ENCODE results near the gene PCNX3. TPM values are rescaled to one million over a fixed set of nuclear protein-coding genes. Genes with fewer than 3 reads are reported as not detected.

PCNX3 gene
- total RNA-seq, 4 donors from 2014 or later: 38.5 to 59.3 (median 43.6) TPM

- H3K4me1 ChIP-seq: peaks cover 15% of the 10 kb centered on the region
- 96% methylated on average over 6 of the region's 6 CpGs for WGBS
- TF ChIP-seq POLR2AphosphoS5 (IDR thresholded peaks at IDR 0.05) (no peak), CTCF (IDR thresholded peaks at IDR 0.05) (no peak), POLR2A (IDR thresholded peaks at IDR 0.05) (no peak), EP300 (IDR thresholded peaks at IDR 0.05) (no peak)
These were observed 15.7 kb upstream of the PCNX3 start for GRCh38 chr11:65599955-65600246.

GRCh38 chr11:65604258-65604657 lies 11.3 kb upstream of the PCNX3 start:
- 100% methylated on average over 1 of the region's 1 CpG for WGBS
- Histone ChIP-seq H3K27ac (no peak overlapping the region), H3K9me3 (no peaks in the 10 kb centered on the region), H3K4me1 (peaks cover 19% of the 10 kb centered on the region), H3K27me3 (no peaks in the 10 kb centered on the region), H3K4me3 (no peak overlapping the region), H3K36me3 (peaks cover 64% of the 10 kb centered on the region)
- TF ChIP-seq EP300 (IDR thresholded peaks at IDR 0.05) (no peak), POLR2AphosphoS5 (IDR thresholded peaks at IDR 0.05) (no peak), POLR2A (IDR thresholded peaks at IDR 0.05) (no peak), CTCF (IDR thresholded peaks at IDR 0.05) (no peak)
- DNase-seq (ENCODE audit: low spot score in 2 of 2): no peak

More at GRCh38 chr11:65599955-65600246, 15.7 kb upstream of the PCNX3 start:
- H3K27me3 ChIP-seq: no peaks in the 10 kb centered on the region
- H3K36me3 ChIP-seq: peaks cover 70% of the 10 kb centered on the region
- no peak overlapping the region for H3K27ac ChIP-seq
- H3K4me3 ChIP-seq: no peak overlapping the region
- H3K9me3 ChIP-seq: no peaks in the 10 kb centered on the region
- no peak for DNase-seq (ENCODE audit: low spot score in 2 of 2)

- no peaks in the 10 kb centered on the region for H3K27me3 ChIP-seq
- H3K27ac ChIP-seq: peak overlapping the region; percentile 50
- peaks cover 53% of the 10 kb centered on the region for H3K36me3 ChIP-seq
- peaks cover 47% of the 10 kb centered on the region for H3K4me1 ChIP-seq
- peak overlapping the region; percentile 42 for H3K4me3 ChIP-seq
- H3K9me3 ChIP-seq: no peaks in the 10 kb centered on the region
- 32% methylated on average over 24 of the region's 67 CpGs for WGBS
- TF ChIP-seq POLR2AphosphoS5 (IDR thresholded peaks at IDR 0.05) (peak in 2 of 3 donors; percentile 23 to 56), CTCF (IDR thresholded peaks at IDR 0.05) (no peak), EP300 (IDR thresholded peaks at IDR 0.05) (no peak)
- peak; percentile 95 to 97 for DNase-seq (ENCODE audit: low spot score in 2 of 2)
These were observed 8.5 kb upstream of the PCNX3 start for GRCh38 chr11:65606876-65607613.

GRCh38 chr11:65607614-65608426 lies 7.8 kb upstream of the PCNX3 start:
- H3K4me3 ChIP-seq: peak overlapping the region; percentile 42
- peaks cover 49% of the 10 kb centered on the region for H3K36me3 ChIP-seq
- WGBS: 80% methylated on average over 29 of the region's 37 CpGs
- TF ChIP-seq CTCF (IDR thresholded peaks at IDR 0.05) (no peak), POLR2AphosphoS5 (IDR thresholded peaks at IDR 0.05) (no peak), EP300 (IDR thresholded peaks at IDR 0.05) (no peak), POLR2A (IDR thresholded peaks at IDR 0.05) (no peak)
- no peaks in the 10 kb centered on the region for H3K27me3 ChIP-seq
- no peaks in the 10 kb centered on the region for H3K9me3 ChIP-seq
- H3K4me1 ChIP-seq: peaks cover 55% of the 10 kb centered on the region
- no peak for DNase-seq (ENCODE audit: low spot score in 2 of 2)
- peak overlapping the region; percentile 42 for H3K27ac ChIP-seq

- Histone ChIP-seq H3K4me1 (peaks cover 66% of the 10 kb centered on the region), H3K36me3 (peaks cover 34% of the 10 kb centered on the region), H3K4me3 (no peak overlapping the region), H3K27me3 (no peaks in the 10 kb centered on the region), H3K9me3 (no peaks in the 10 kb centered on the region), H3K27ac (no peak overlapping the region)
- no peak for TF ChIP-seq EP300 (IDR thresholded peaks at IDR 0.05)
- no peak for TF ChIP-seq POLR2AphosphoS5 (IDR thresholded peaks at IDR 0.05)
- TF ChIP-seq CTCF (IDR thresholded peaks at IDR 0.05): no peak
- TF ChIP-seq POLR2A (IDR thresholded peaks at IDR 0.05): no peak
- no peak for DNase-seq (ENCODE audit: low spot score in 2 of 2)
- WGBS: 48% methylated on average over 3 of the region's 3 CpGs
These were observed 6.3 kb upstream of the PCNX3 start for GRCh38 chr11:65609229-65609628.
